DND-41 (cell line): ENCODE measurements around the gene CD34.

ENCODE experiments used
- ATAC-seq: fragments of 200-7000 bp; cut with Tn5 transposase; 3 replicates; pipeline ENCODE4 v1.9.1; 2021; ENCODE audit warnings: low read depth; ENCODE audit not compliant: insufficient read depth
- DNase-seq: peaks from one replicate; pipeline ENCODE4 v3.0.0-alpha.2; 2020
- H2AFZ ChIP-seq: 2 replicates; pipeline ENCODE4 v1.6.0; 2012; ENCODE audit warnings: low read depth, low read length
- H3K27ac ChIP-seq: 2 replicates; pipeline ENCODE4 v1.5.1; 2012; ENCODE audit warnings: low read length, inconsistent platforms
- H3K27me3 ChIP-seq: fragments of 200-600 bp; sonication (generic); 2 replicates; pipeline ENCODE4 v1.6.0; 2012; ENCODE audit warnings: low read length, mild to moderate bottlenecking, inconsistent platforms; ENCODE audit not compliant: insufficient read depth, poor library complexity
- H3K36me3 ChIP-seq: 2 replicates; pipeline ENCODE4 v1.5.1; 2012; ENCODE audit warnings: low read length, inconsistent platforms; ENCODE audit not compliant: insufficient read depth
- H3K4me1 ChIP-seq: 2 replicates; pipeline ENCODE4 v1.5.1; 2012; ENCODE audit warnings: mild to moderate bottlenecking, low read length; ENCODE audit not compliant: insufficient read depth
- H3K4me2 ChIP-seq: 2 replicates; pipeline ENCODE4 v1.6.0; 2012; ENCODE audit warnings: mild to moderate bottlenecking, moderate library complexity, low read length, inconsistent platforms; ENCODE audit not compliant: insufficient read depth
- H3K4me3 ChIP-seq, 2 experiments: fragments of 200-600 bp in 1 of 2; shearing (Covaris generic) in 1 of 2; 2 replicates each; pipeline ENCODE4 v1.5.1; 2012 to 2016; ENCODE audit warnings: inconsistent platforms in 2 of 2, low read length in 2 of 2, mild to moderate bottlenecking in 2 of 2, low read depth in 1 of 2, moderate library complexity in 1 of 2
- H3K79me2 ChIP-seq: 2 replicates; pipeline ENCODE4 v1.6.0; 2012; ENCODE audit warnings: low read length, inconsistent platforms; ENCODE audit not compliant: insufficient read depth
- H3K9ac ChIP-seq: 2 replicates; pipeline ENCODE4 v1.6.0; 2012; ENCODE audit warnings: low read depth, mild to moderate bottlenecking, inconsistent platforms, low read length, moderate library complexity
- H3K9me3 ChIP-seq: 2 replicates; pipeline ENCODE4 v1.5.1; 2012; ENCODE audit warnings: low read length, moderate library complexity, mild to moderate bottlenecking, inconsistent platforms; ENCODE audit not compliant: insufficient read depth, severe bottlenecking
- H4K20me1 ChIP-seq: 2 replicates; pipeline ENCODE4 v1.6.0; 2012; ENCODE audit warnings: low read length; ENCODE audit not compliant: insufficient read depth
- EZH2 ChIP-seq: IDR thresholded peaks from 3 replicates; pipeline ENCODE4 v1.6.1; 2012; ENCODE audit warnings: borderline replicate concordance, low read depth, mild to moderate bottlenecking, moderate library complexity, low read length, inconsistent platforms; ENCODE audit not compliant: severe bottlenecking
- TF ChIP-seq, protein P1 (sequence below): IDR thresholded peaks from 2 replicates; pipeline ENCODE4 v1.5.1; 2012; ENCODE audit warnings: borderline replicate concordance, low read length, moderate library complexity, mild to moderate bottlenecking; ENCODE audit not compliant: poor library complexity, severe bottlenecking; ENCODE audit errors: extremely low read depth

Gene CD34

GRCh38 chr1:207835958-207836357, 75.0 kb downstream of the CD34 start:
- H3K9me3 ChIP-seq: no peaks in the 10 kb centered on the region
- no peak for TF ChIP-seq EZH2
- TF ChIP-seq, protein P1, sequence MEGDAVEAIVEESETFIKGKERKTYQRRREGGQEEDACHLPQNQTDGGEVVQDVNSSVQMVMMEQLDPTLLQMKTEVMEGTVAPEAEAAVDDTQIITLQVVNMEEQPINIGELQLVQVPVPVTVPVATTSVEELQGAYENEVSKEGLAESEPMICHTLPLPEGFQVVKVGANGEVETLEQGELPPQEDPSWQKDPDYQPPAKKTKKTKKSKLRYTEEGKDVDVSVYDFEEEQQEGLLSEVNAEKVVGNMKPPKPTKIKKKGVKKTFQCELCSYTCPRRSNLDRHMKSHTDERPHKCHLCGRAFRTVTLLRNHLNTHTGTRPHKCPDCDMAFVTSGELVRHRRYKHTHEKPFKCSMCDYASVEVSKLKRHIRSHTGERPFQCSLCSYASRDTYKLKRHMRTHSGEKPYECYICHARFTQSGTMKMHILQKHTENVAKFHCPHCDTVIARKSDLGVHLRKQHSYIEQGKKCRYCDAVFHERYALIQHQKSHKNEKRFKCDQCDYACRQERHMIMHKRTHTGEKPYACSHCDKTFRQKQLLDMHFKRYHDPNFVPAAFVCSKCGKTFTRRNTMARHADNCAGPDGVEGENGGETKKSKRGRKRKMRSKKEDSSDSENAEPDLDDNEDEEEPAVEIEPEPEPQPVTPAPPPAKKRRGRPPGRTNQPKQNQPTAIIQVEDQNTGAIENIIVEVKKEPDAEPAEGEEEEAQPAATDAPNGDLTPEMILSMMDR: no peak
- no peak overlapping the region for H3K4me3 ChIP-seq
- no peak overlapping the region for H3K27ac ChIP-seq
- DNase-seq (no peak), ATAC-seq (no peak)
- H3K36me3 ChIP-seq: peaks cover 81% of the 10 kb centered on the region
- no peaks in the 10 kb centered on the region for H3K27me3 ChIP-seq
- no peak overlapping the region for H2AFZ ChIP-seq
- no peak overlapping the region for H3K9ac ChIP-seq
- peaks cover 100% of the 10 kb centered on the region for H3K79me2 ChIP-seq
- H3K4me2 ChIP-seq: no peak overlapping the region
- peaks cover 25% of the 10 kb centered on the region for H3K4me1 ChIP-seq
- peaks cover 96% of the 10 kb centered on the region for H4K20me1 ChIP-seq

- TF ChIP-seq, protein P1: no peak
- no peak for TF ChIP-seq EZH2
- Histone ChIP-seq H3K36me3 (peaks cover 70% of the 10 kb centered on the region), H3K4me1 (peaks cover 25% of the 10 kb centered on the region), H4K20me1 (peaks cover 99% of the 10 kb centered on the region), H3K27ac (peak overlapping the region; percentile 18; the same call in 1 of the 2 replicates), H3K9ac (no peak overlapping the region), H3K9me3 (no peaks in the 10 kb centered on the region), H2AFZ (no peak overlapping the region), H3K79me2 (peaks cover 100% of the 10 kb centered on the region), H3K4me2 (no peak overlapping the region), H3K4me3 (no peak overlapping the region), H3K27me3 (no peaks in the 10 kb centered on the region)
- no peak for DNase-seq
- no peak for ATAC-seq
Observed at GRCh38 chr1:207833956-207834660, 76.8 kb downstream of the CD34 start.

- Histone ChIP-seq H3K27ac (peak overlapping the region; percentile 35), H3K36me3 (peaks cover 66% of the 10 kb centered on the region), H3K4me2 (no peak overlapping the region)
Observed at GRCh38 chr1:207833381-207833780, 77.5 kb downstream of the CD34 start.

More at GRCh38 chr1:207833381-207833780, 77.5 kb downstream of the CD34 start:
- TF ChIP-seq, protein P1: no peak
- TF ChIP-seq EZH2: no peak
- Histone ChIP-seq H3K9me3 (no peaks in the 10 kb centered on the region), H3K4me3 (no peak overlapping the region), H3K27me3 (no peaks in the 10 kb centered on the region), H3K79me2 (peaks cover 100% of the 10 kb centered on the region), H3K4me1 (peaks cover 25% of the 10 kb centered on the region), H2AFZ (no peak overlapping the region), H4K20me1 (peaks cover 98% of the 10 kb centered on the region), H3K9ac (no peak overlapping the region)
- ATAC-seq: no peak
- no peak for DNase-seq
